SK-N-SH (cell line): Measurements from ENCODE around the gene EPO. TPM values are rescaled to one million over a fixed set of nuclear protein-coding genes. Genes with fewer than 3 reads are reported as not detected.

Source experiments
- CTCF ChIA-PET: fragments of 300-600, 350-600 bp; formaldehyde crosslinking; extraction: SDS; loops from one replicate; lab custom pipeline; 2021; lab: Yijun Ruan, JAX
- POLR2A ChIA-PET: fragments of 350-600 bp; sonication (Branson Sonifier 250); formaldehyde crosslinking; extraction: SDS; loops from one replicate; lab custom pipeline; 2020; ENCODE audit warnings: antibody characterized with exemption, inconsistent platforms; lab: Yijun Ruan, JAX
- DNase-seq: peaks from one replicate; pipeline ENCODE4 v3.0.0; 2012
- H2AFZ ChIP-seq: fragments of 200-600 bp; sonication (generic); 2 replicates; pipeline ENCODE4 v1.8.1; 2016; ENCODE audit warnings: antibody characterized with exemption, mild to moderate bottlenecking, low read depth
- H3F3A ChIP-seq: fragments of 200-600 bp; sonication (generic); replicated peaks from 2 replicates; pipeline ENCODE3; 2016; ENCODE audit warnings: antibody characterized with exemption, mild to moderate bottlenecking; ENCODE audit not compliant: insufficient read depth
- H3K27ac ChIP-seq, 2 experiments: fragments of 200-500 bp in 1 of 2; fragments of 200-600 bp in 1 of 2; sonication (Bioruptor generic) in 1 of 2; sonication (generic), shearing (Covaris generic) in 1 of 2; 2 replicates each; pipeline versions ENCODE4 v1.5.1 to v1.6.1; 2014 to 2016; ENCODE audit warnings: low read depth in 2 of 2, inconsistent platforms in 1 of 2, low read length in 1 of 2, mild to moderate bottlenecking in 1 of 2, mixed read lengths in 1 of 2
- H3K27me3 ChIP-seq: fragments of 200-600 bp; sonication (generic), shearing (Covaris generic); 2 replicates; pipeline ENCODE4 v1.6.1; 2016; ENCODE audit warnings: mixed run types; ENCODE audit not compliant: insufficient read depth
- H3K36me3 ChIP-seq, 2 experiments: fragments of 200-500 bp in 1 of 2; fragments of 200-600 bp in 1 of 2; sonication (Bioruptor generic) in 1 of 2; sonication (generic) in 1 of 2; replicated peaks in 1 of 2; 2 replicates each; pipeline versions ENCODE3 to v1.5.1; 2014 to 2016; ENCODE audit warnings: low read length in 1 of 2, mild to moderate bottlenecking in 1 of 2; ENCODE audit not compliant: insufficient read depth in 2 of 2, control insufficient read depth in 1 of 2
- H3K4me1 ChIP-seq, 2 experiments: fragments of 200-500 bp in 1 of 2; fragments of 200-600 bp in 1 of 2; sonication (Bioruptor generic) in 1 of 2; sonication (generic), shearing (Covaris generic) in 1 of 2; 2 replicates each; pipeline versions ENCODE4 v1.5.1 to v1.6.1; 2014 to 2016; ENCODE audit warnings: low read depth in 1 of 2, low read length in 1 of 2, mixed run types in 1 of 2; ENCODE audit not compliant: insufficient read depth in 2 of 2, control insufficient read depth in 1 of 2
- H3K4me2 ChIP-seq: fragments of 200-600 bp; sonication (generic), shearing (Covaris generic); 2 replicates; pipeline ENCODE4 v1.6.1; 2017; ENCODE audit warnings: mixed run types
- H3K4me3 ChIP-seq, 2 experiments: fragments of 200-500 bp in 1 of 2; fragments of 200-600 bp in 1 of 2; sonication (Bioruptor generic) in 1 of 2; sonication (generic), shearing (Covaris generic) in 1 of 2; 2 replicates each; pipeline versions ENCODE4 v1.5.1 to v1.8.1; 2014 to 2016; ENCODE audit warnings: low read depth in 2 of 2, inconsistent platforms in 1 of 2, low read length in 1 of 2, mild to moderate bottlenecking in 1 of 2, mixed read lengths in 1 of 2, moderate library complexity in 1 of 2
- H3K79me2 ChIP-seq: fragments of 200-600 bp; sonication (generic); 2 replicates; pipeline ENCODE4 v1.8.1; 2017; ENCODE audit warnings: mild to moderate bottlenecking; ENCODE audit not compliant: insufficient read depth
- H3K9ac ChIP-seq: fragments of 200-600 bp; sonication (generic); 2 replicates; pipeline ENCODE4 v1.6.1; 2017; ENCODE audit warnings: mixed run types
- H3K9me2 ChIP-seq: fragments of 200-600 bp; sonication (generic); 2 replicates; pipeline ENCODE4 v1.6.1; 2017; ENCODE audit warnings: mixed run types
- H3K9me3 ChIP-seq: fragments of 200-600 bp; sonication (generic); 2 replicates; pipeline ENCODE4 v1.6.1; 2017; ENCODE audit warnings: mixed run types, mild to moderate bottlenecking, moderate library complexity
- H4K20me1 ChIP-seq: fragments of 200-600 bp; sonication (generic); 2 replicates; pipeline ENCODE4 v1.6.1; 2017; ENCODE audit warnings: mild to moderate bottlenecking, mixed run types; ENCODE audit not compliant: insufficient read depth
- CHD2 ChIP-seq: fragments of 150-350 bp; IDR thresholded peaks from 2 replicates; pipeline ENCODE4 v1.6.1; 2018; ENCODE audit warnings: low read length; ENCODE audit not compliant: partially characterized antibody
- ELF1 ChIP-seq: IDR thresholded peaks from 2 replicates; pipeline ENCODE4 v1.4.0; 2012
- EP300 ChIP-seq, 2 experiments: IDR thresholded peaks; 2 replicates each; pipeline versions ENCODE4 v1.4.0 to v1.6.1; 2012; ENCODE audit warnings: borderline replicate concordance in 1 of 2, low read depth in 1 of 2, low read length in 1 of 2
- FOSL2 ChIP-seq: IDR thresholded peaks from 2 replicates; pipeline ENCODE4 v1.4.0; 2012; ENCODE audit warnings: low read depth, mild to moderate bottlenecking, moderate library complexity, borderline replicate concordance
- FOXJ3 ChIP-seq: sonication (generic); formaldehyde crosslinking; IDR thresholded peaks from 2 replicates; pipeline ENCODE4 v1.5.1; 2020; ENCODE audit warnings: mild to moderate bottlenecking, missing genetic modification reagents
- MEF2A ChIP-seq: IDR thresholded peaks from 2 replicates; pipeline ENCODE4 v1.4.0; 2012; ENCODE audit warnings: low read depth, borderline replicate concordance
- MXI1 ChIP-seq: IDR thresholded peaks from 2 replicates; pipeline ENCODE4 v1.6.1; 2012; ENCODE audit warnings: mild to moderate bottlenecking, low read depth, low read length, improper control_type of control experiment
- SMC3 ChIP-seq: IDR thresholded peaks from 2 replicates; pipeline ENCODE4 v1.6.1; 2012; ENCODE audit warnings: low read depth, low read length, improper control_type of control experiment
- TCF12 ChIP-seq: IDR thresholded peaks from 2 replicates; pipeline ENCODE4 v1.4.0; 2012
- WGBS: methylation state at CpG from one replicate; pipeline ENCODE4 v1.1.6; 2017; ENCODE audit warnings: low lambda C conversion rate; 5-methylcytosine and 5-hydroxymethylcytosine counted together
- polyA plus RNA-seq, 3 experiments: library from polyadenylated mRNA; depleted of rRNA; stranded (reverse); fragments of >200 nt; gene quantifications; 2 replicates each; pipeline ENCODE4 v1.2.3, GENCODE V29; 2012
- TF ChIP-seq, protein P1 (sequence below): fragments of 150-350 bp; IDR thresholded peaks from 2 replicates; pipeline ENCODE4 v1.6.1; 2016; ENCODE audit warnings: mild to moderate bottlenecking, low read depth, low read length
- TF ChIP-seq, protein P2 (sequence below): fragments of 150-350 bp; IDR thresholded peaks from 2 replicates; pipeline ENCODE4 v1.6.1; 2017; ENCODE audit warnings: antibody characterized with exemption, low read length, low read depth, borderline replicate concordance
- TF ChIP-seq, protein P3 (sequence below): fragments of 200-600 bp; sonication (generic); IDR thresholded peaks from 2 replicates; pipeline ENCODE4 v1.6.1; 2017; ENCODE audit warnings: antibody characterized with exemption, mild to moderate bottlenecking, moderate library complexity
- TF ChIP-seq, protein P4 (sequence below): IDR thresholded peaks from 2 replicates; pipeline ENCODE4; 2012
- TF ChIP-seq, protein P5 (sequence below): IDR thresholded peaks from 2 replicates; pipeline ENCODE4 v1.4.0; 2012; ENCODE audit warnings: low read depth, borderline replicate concordance
- TF ChIP-seq, protein P6 (sequence below): IDR thresholded peaks from 2 replicates; pipeline ENCODE4 v1.4.0; 2012; ENCODE audit warnings: low read depth, borderline replicate concordance

Gene EPO
- polyA plus RNA-seq, 1 of the 3 experiments (the other 2 are of a cell fraction), result not detected

DNA sequence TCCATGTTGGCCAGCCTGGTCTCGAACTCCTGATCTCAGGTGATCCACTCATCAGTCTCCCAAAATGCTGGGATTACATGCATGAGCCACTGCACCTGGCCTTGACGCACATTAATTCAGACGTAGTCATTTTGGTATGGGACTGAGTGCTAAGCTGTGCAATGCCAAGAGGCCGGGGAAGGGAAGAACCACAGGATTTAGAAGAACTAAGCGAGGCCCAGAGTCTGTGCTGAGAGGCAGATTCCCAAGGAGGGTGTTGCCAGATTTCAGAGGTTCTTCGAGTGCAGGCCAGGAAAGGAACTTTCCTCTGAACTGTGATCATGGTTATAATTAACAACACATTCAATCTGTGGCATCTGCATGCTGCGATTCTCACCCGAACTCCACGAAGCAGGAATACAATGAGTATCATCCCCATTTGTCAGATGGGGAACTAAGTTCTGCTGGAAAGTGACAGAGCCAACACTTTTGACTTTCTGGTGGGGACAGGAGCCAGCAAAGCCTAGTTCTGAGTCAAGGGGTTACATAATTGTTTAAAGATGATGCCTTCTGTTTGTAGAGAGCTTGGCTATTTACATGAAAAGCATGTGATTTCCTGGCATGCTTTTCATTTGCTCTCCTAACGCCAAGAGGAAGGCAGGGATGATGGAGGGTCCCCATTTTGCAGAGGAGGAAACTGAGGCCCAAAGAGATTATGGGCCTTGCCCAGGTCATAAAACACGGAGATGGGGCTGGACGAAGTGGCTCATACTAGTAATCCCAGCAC, 6.9 kb downstream of the EPO start (continued):
- TF ChIP-seq CHD2, result no peak
- no peak for TF ChIP-seq FOSL2
- TF ChIP-seq EP300 (IDR thresholded peaks at IDR 0.05; ENCODE audit: borderline replicate concordance in 1 of 2, low read depth in 1 of 2, low read length in 1 of 2), result no peak
- TF ChIP-seq, protein P1, sequence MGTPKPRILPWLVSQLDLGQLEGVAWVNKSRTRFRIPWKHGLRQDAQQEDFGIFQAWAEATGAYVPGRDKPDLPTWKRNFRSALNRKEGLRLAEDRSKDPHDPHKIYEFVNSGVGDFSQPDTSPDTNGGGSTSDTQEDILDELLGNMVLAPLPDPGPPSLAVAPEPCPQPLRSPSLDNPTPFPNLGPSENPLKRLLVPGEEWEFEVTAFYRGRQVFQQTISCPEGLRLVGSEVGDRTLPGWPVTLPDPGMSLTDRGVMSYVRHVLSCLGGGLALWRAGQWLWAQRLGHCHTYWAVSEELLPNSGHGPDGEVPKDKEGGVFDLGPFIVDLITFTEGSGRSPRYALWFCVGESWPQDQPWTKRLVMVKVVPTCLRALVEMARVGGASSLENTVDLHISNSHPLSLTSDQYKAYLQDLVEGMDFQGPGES, result no peak
- no peak for TF ChIP-seq MXI1
- TF ChIP-seq, protein P2, sequence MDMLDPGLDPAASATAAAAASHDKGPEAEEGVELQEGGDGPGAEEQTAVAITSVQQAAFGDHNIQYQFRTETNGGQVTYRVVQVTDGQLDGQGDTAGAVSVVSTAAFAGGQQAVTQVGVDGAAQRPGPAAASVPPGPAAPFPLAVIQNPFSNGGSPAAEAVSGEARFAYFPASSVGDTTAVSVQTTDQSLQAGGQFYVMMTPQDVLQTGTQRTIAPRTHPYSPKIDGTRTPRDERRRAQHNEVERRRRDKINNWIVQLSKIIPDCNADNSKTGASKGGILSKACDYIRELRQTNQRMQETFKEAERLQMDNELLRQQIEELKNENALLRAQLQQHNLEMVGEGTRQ, result no peak
- TF ChIP-seq, protein P3, sequence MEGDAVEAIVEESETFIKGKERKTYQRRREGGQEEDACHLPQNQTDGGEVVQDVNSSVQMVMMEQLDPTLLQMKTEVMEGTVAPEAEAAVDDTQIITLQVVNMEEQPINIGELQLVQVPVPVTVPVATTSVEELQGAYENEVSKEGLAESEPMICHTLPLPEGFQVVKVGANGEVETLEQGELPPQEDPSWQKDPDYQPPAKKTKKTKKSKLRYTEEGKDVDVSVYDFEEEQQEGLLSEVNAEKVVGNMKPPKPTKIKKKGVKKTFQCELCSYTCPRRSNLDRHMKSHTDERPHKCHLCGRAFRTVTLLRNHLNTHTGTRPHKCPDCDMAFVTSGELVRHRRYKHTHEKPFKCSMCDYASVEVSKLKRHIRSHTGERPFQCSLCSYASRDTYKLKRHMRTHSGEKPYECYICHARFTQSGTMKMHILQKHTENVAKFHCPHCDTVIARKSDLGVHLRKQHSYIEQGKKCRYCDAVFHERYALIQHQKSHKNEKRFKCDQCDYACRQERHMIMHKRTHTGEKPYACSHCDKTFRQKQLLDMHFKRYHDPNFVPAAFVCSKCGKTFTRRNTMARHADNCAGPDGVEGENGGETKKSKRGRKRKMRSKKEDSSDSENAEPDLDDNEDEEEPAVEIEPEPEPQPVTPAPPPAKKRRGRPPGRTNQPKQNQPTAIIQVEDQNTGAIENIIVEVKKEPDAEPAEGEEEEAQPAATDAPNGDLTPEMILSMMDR, result no peak
- TF ChIP-seq TCF12, result no peak
- TF ChIP-seq MEF2A, result no peak
- TF ChIP-seq, protein P4, sequence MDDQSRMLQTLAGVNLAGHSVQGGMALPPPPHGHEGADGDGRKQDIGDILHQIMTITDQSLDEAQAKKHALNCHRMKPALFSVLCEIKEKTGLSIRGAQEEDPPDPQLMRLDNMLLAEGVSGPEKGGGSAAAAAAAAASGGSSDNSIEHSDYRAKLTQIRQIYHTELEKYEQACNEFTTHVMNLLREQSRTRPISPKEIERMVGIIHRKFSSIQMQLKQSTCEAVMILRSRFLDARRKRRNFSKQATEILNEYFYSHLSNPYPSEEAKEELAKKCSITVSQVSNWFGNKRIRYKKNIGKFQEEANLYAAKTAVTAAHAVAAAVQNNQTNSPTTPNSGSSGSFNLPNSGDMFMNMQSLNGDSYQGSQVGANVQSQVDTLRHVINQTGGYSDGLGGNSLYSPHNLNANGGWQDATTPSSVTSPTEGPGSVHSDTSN, result no peak
- TF ChIP-seq SMC3, result no peak

DNA sequence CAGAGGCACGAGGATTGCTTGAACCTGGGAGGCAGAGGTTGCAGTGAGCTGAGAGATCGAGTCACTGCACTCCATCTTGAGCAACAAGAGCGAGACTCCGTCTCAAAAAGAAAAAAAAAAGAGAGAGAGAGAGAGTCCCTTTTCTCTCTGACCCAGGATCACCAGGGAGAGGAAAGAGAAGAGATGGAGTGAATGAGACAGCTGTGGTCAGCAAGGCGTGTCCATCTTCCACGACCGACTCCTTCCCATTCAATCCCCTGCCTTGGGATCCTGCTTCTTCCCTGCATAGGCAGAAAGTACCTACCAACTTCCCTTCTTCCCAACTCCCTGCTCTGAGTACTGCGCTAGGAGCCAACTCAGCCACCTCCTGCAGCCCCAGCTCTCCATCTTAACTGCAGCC, 7.9 kb downstream of the EPO start:
- Histone ChIP-seq H3K36me3 (no peaks in the 10 kb centered on the region), H3F3A (peaks cover 8% of the 10 kb centered on the region), H3K9me2 (no peaks in the 10 kb centered on the region), H3K9ac (no peak overlapping the region), H3K4me3 (no peak overlapping the region), H4K20me1 (no peaks in the 10 kb centered on the region), H3K9me3 (no peaks in the 10 kb centered on the region), H2AFZ (no peak overlapping the region), H3K4me2 (no peak overlapping the region), H3K27ac (no peak overlapping the region), H3K79me2 (no peaks in the 10 kb centered on the region), H3K4me1 (no peaks in the 10 kb centered on the region; a peak in 1 of 4 replicates), H3K27me3 (peaks cover 13% of the 10 kb centered on the region; the same call in 1 of the 2 replicates)
- CTCF ChIA-PET, result interaction anchor here (1.3 to 13.0 kb wide), 3 partner anchors 20 to 124 kb away, joined by 3 to 344 read pairs (median 5); partner anchors contain the start of genes POP7 and SLC12A9
- POLR2A ChIA-PET, result no interaction called here
- TF ChIP-seq MXI1 (no peak), ELF1 (no peak), FOXJ3 (CRISPR knock-in tag) (no peak), CHD2 (no peak)
- TF ChIP-seq, protein P3, result no peak
- TF ChIP-seq, protein P5, sequence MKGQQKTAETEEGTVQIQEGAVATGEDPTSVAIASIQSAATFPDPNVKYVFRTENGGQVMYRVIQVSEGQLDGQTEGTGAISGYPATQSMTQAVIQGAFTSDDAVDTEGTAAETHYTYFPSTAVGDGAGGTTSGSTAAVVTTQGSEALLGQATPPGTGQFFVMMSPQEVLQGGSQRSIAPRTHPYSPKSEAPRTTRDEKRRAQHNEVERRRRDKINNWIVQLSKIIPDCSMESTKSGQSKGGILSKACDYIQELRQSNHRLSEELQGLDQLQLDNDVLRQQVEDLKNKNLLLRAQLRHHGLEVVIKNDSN, result no peak
- TF ChIP-seq, protein P6, sequence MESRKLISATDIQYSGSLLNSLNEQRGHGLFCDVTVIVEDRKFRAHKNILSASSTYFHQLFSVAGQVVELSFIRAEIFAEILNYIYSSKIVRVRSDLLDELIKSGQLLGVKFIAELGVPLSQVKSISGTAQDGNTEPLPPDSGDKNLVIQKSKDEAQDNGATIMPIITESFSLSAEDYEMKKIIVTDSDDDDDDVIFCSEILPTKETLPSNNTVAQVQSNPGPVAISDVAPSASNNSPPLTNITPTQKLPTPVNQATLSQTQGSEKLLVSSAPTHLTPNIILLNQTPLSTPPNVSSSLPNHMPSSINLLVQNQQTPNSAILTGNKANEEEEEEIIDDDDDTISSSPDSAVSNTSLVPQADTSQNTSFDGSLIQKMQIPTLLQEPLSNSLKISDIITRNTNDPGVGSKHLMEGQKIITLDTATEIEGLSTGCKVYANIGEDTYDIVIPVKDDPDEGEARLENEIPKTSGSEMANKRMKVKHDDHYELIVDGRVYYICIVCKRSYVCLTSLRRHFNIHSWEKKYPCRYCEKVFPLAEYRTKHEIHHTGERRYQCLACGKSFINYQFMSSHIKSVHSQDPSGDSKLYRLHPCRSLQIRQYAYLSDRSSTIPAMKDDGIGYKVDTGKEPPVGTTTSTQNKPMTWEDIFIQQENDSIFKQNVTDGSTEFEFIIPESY, result no peak
- 64% methylated on average over 8 of the region's 8 CpGs for WGBS
- no peak for DNase-seq
